ENCODE data around the gene ALDH16A1. TPM values are rescaled to one million over a fixed set of nuclear protein-coding genes. Genes with fewer than 3 reads are reported as not detected.

The ALDH16A1 gene
- total RNA-seq = 10 to 100 TPM; 43.7 to 44.2 TPM

DNA sequence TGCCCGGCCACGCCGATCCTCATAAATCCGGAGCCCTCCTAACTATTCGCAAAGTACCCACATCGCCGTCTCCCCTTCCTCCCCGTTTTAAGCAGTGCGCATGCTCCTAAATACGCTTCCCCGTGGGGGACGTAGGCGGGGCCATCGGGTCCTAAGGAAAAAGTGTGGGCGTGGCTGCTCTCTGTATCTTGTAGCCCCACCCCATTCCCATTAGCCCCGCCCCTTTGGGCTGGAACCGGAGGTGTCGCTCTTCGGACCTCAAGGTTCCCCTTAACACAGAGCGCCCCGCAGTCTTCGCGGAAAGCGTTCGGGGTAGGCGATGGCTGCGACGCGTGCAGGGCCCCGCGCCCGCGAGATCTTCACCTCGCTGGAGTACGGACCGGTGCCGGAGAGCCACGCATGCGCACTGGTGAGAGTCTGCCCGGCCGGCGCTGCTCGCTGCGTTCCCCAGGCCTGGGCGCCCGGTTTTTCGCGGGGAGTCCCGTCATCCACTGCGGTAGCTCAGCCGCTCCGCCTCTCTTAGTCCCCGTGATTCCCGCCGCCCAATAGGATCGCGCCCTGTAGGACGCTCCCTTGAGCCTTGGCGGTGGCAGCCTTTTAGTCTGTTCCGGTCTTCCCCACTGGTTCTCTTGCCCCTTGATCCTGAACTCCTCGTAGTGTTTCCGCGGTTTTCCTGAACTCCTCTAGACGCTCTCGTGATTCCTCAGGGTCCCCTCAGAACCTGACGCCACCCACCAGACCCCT, at the start of gene ALDH16A1:
TSS of gene ALDH16A1 (plus strand) at position 213 of the 744 bp plus-strand sequence. CDS start at position 320, 107 bp downstream.
- Mint-ChIP-seq H3K27ac (peak within 1 kb of the TSS; percentile 99), H3K9me3 (no peaks in the 10 kb centered on the region), H3K27me3 (no peaks in the 10 kb centered on the region), H3K4me1 (ENCODE audit: low read depth) (peaks cover 43% of the 10 kb centered on the region), H3K36me3 (peaks cover 31% of the 10 kb centered on the region), H3K4me3 (peak within 1 kb of the TSS; percentile 100)
- CTCF ChIA-PET = interaction anchor here (1.3 to 5.1 kb wide), 5 partner anchors 17 to 152 kb away, joined by 3 to 29 read pairs (median 15); partner anchors contain the start of gene FLT3LG
- POLR2A ChIA-PET = interaction anchor here (0.6 to 4.2 kb wide), 7 partner anchors 18 to 441 kb away, joined by 3 to 52 read pairs (median 5); partner anchors contain the start of genes FLT3LG and RPL13A
- intact Hi-C loops (cut with micrococcal nuclease) = loop anchor here (1.0 to 5.0 kb wide), 9 partner anchors 10 to 572 kb away; partner anchors contain the start of genes FLT3LG, PRMT1, RPL13A and RPS11
- peak; percentile 99 for DNase-seq

DNA sequence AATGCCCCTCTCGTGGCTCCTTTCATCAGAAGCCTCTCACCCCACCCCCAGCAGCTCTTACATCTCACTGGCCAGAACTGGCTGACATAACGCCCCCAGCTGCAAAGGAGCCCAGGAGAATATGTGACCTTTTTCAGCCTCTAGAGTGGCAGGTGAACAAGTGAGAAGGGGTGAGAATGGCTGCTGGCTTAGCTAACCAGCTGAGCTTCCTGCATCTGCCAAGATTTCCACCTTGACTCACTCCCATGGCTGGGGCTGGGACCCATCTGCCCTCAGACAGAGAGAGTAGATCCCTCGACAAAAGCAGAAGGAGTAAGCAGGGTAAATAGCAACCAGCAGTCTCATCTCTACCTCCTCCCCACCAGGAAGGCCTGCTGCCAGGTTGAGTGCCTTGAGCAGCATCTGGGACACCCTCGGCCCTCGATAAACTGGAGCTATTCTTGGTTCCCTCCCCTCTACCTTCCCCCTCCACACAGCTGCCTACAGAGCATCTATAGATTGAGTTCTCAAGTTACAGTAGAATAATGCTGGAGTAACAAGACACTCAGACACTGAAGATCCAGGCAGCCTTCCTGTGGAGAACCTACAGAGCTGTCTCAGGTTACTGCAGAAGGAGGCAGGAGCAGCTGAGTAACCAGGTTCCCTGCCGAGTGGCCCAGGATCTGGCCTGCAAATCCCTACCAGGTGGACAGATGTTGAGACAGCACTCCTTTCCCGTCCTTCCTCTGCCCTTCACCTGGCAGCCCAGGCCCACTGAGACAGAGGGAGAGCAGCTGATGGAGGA, 49.4 kb upstream of the ALDH16A1 start:
- no peaks in the 10 kb centered on the region for H3K9me3 Mint-ChIP-seq
- H3K36me3 Mint-ChIP-seq = no peaks in the 10 kb centered on the region
- no peak overlapping the region for H3K27ac Mint-ChIP-seq
- POLR2A ChIA-PET = no interaction called here
- CTCF ChIA-PET = interaction anchor here (1.6 kb wide), 1 partner anchor 11 kb away, joined by 4 read pairs; no protein-coding TSS in a partner anchor
- no peaks in the 10 kb centered on the region for H3K27me3 Mint-ChIP-seq
- peaks cover 18% of the 10 kb centered on the region for H3K4me1 Mint-ChIP-seq (ENCODE audit: low read depth)
- no peak for DNase-seq
- no peak overlapping the region for H3K4me3 Mint-ChIP-seq
- intact Hi-C loops (cut with micrococcal nuclease) = no loop called here

DNA sequence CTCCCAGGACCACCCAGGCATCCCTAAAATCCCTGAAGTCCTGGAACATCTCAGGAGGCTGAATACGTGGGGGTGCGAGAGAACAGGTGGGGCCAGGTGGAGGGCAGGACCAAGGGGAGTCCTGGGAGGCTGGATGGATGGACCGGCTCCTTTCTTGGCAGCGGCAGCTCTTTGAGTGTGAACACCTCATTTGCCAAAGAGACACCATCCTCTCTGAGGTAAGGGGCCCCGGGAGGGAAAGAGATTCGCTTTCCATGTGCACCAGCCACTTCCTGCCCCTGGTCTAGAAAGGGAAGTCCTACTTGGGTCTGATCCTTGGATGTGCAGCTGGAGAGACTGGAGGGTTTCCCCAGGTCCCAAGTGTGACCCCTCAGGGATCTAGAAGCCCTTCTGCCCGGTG, 45.9 kb upstream of the ALDH16A1 start:
- DNase-seq = no peak
- intact Hi-C loops (cut with micrococcal nuclease) = no loop called here
- peaks cover 45% of the 10 kb centered on the region for H3K4me1 Mint-ChIP-seq (ENCODE audit: low read depth)
- H3K27me3 Mint-ChIP-seq = no peaks in the 10 kb centered on the region
- no peaks in the 10 kb centered on the region for H3K9me3 Mint-ChIP-seq
- POLR2A ChIA-PET = no interaction called here
- CTCF ChIA-PET = interaction anchor here (0.7 to 2.0 kb wide), 3 partner anchors 9 to 66 kb away, joined by 3 to 17 read pairs (median 3); no protein-coding TSS in a partner anchor
- no peaks in the 10 kb centered on the region for H3K36me3 Mint-ChIP-seq
- no peak overlapping the region for H3K27ac Mint-ChIP-seq
- no peak overlapping the region for H3K4me3 Mint-ChIP-seq

DNA sequence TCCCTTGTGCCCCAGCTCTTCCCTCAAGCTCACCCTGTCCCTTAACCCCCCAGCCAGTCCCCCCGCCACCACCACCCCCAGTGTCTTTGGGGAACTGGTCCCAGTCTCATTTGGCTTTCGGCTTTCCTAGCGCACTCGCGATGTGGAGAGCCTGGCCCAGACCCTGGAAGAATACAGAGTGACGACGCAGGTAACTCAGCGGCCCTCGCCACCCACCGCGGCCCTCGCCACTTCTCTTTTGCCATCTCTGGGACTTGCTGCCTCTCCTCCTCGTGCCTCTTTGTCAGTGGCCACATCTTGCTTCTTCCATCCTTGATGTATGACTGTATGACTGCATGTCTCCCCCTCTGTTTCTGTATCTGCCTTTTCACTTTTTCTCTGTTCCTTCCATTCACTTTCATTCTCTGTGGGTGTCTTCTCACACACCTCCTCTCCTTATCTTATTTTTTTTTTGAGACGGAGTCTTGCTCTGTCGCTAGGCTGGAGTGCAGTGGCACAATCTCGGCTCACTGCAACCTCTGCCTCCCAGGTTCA, 45.5 kb upstream of the ALDH16A1 start:
- Mint-ChIP-seq H3K36me3 (no peaks in the 10 kb centered on the region), H3K4me1 (ENCODE audit: low read depth) (peaks cover 47% of the 10 kb centered on the region), H3K9me3 (no peaks in the 10 kb centered on the region), H3K27ac (no peak overlapping the region), H3K27me3 (no peaks in the 10 kb centered on the region), H3K4me3 (no peak overlapping the region)
- DNase-seq = no peak
- ChIA-PET CTCF (interaction anchor here (1.4 to 2.0 kb wide), 2 partner anchors 16 to 66 kb away, joined by 3 to 17 read pairs; no protein-coding TSS in a partner anchor), POLR2A (no interaction called here)
- intact Hi-C loops (cut with micrococcal nuclease) = no loop called here

DNA sequence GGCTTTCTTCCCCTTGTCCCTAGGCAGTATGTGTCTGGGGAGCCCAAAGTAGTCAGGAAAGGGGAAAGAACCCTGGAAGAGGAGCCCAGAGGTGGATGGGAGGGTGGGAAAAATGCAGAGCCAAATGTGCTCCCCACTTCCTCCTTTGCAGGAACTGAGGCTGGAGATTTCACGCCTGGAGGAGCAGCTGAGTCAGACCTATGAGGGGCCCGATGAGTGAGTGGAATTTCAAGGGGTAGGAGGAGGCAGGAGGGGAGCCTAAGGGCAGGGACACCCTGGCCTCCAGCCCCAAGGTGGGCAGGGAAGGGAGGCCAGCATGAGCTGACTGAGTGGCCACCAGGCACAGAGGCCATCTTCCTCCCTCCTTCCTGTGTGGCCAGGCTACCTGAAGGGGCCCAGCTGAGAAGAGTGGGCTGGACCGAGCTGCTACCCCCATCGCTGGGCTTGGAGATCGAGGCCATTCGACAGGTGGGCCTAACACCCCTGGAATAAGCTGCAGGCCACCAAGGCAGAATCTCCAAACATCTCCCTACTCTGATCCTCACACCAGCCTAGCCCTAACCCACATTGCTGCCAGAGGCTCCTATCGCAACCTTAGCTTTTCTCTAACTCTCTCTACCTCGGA, 44.1 kb upstream of the ALDH16A1 start:
- Mint-ChIP-seq H3K27me3 (no peaks in the 10 kb centered on the region), H3K4me1 (ENCODE audit: low read depth) (peaks cover 47% of the 10 kb centered on the region), H3K36me3 (no peaks in the 10 kb centered on the region), H3K4me3 (peak overlapping the region; percentile 44), H3K9me3 (no peaks in the 10 kb centered on the region), H3K27ac (peak overlapping the region; percentile 57)
- POLR2A ChIA-PET = interaction anchor here (0.8 kb wide), 1 partner anchor 13 kb away, joined by 3 read pairs; no protein-coding TSS in a partner anchor
- intact Hi-C loops (cut with micrococcal nuclease) = no loop called here
- CTCF ChIA-PET = interaction anchor here (1.1 to 1.5 kb wide), 3 partner anchors 15 to 18 kb away, joined by 3 to 8 read pairs (median 5); no protein-coding TSS in a partner anchor
- no peak for DNase-seq

DNA sequence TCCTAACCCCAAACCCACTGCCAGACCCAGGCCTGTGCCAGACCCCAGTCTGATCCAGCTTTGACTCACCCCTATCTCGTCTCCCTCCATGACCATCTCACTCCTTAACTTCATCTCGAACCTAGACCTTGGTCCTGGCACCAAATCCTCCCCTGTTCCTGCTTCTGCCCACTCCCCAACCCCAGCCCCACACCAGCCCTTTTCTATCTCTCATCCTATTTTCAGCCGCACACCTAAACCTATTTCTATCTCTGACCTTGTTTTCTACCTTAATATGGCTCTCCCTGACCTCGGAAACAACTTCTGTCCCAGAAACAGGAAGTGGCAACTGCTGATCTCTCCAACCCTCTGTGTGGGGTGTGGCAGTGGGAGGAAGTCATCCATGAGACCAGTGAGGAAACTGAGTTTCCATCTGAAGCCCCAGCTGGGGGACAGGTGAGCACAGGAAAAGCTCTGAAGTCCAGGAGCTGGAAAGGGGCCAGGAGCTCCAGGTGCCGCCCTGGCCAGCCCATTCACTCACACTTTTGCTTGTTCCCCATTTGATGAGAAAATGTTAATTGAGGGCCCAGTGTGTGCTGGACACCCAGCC, 43.5 kb upstream of the ALDH16A1 start:
- intact Hi-C loops (cut with micrococcal nuclease) = no loop called here
- no peaks in the 10 kb centered on the region for H3K36me3 Mint-ChIP-seq
- H3K9me3 Mint-ChIP-seq = no peaks in the 10 kb centered on the region
- H3K4me1 Mint-ChIP-seq (ENCODE audit: low read depth) = peaks cover 47% of the 10 kb centered on the region
- CTCF ChIA-PET = interaction anchor here (1.1 to 1.5 kb wide), 4 partner anchors 14 to 66 kb away, joined by 3 to 8 read pairs (median 4); no protein-coding TSS in a partner anchor
- DNase-seq = peak; percentile 43
- peak overlapping the region; percentile 44 for H3K4me3 Mint-ChIP-seq
- no peaks in the 10 kb centered on the region for H3K27me3 Mint-ChIP-seq
- POLR2A ChIA-PET = interaction anchor here (0.5 to 0.8 kb wide), 2 partner anchors 13 to 45 kb away, joined by 3 read pairs; no protein-coding TSS in a partner anchor
- H3K27ac Mint-ChIP-seq = peak overlapping the region; percentile 57

DNA sequence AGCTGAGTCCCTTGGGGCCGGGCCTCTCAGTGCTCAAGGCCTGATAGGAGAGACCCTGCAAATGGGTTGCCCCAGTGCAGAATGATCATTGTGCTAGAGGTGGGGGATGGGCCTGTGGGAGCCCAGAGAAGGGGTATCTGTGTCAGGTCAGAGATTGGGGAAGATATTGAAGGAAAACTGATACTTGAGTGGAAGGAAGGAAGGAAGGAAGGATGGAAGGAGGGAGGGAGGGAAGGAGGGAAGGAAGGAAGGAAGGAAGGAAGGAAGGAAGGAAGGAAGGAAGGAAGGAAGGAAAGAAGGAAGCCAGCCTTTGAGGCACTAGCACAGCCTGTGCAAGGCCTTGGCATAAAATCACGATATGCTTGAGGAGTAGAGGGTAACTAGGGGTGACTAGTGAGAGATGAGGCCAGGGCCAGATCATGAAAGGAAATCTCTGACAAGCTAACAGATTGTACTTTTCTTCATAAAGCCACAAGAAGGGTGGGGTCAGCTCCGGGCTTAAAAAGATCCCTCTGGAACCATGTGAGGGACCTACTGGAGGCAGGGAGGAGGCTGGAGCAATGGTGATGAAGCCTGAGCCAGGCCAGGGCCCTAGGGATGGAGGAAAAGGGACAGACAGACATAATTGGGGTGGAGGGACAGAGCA, 41.2 kb upstream of the ALDH16A1 start:
- no peak overlapping the region for H3K4me3 Mint-ChIP-seq
- intact Hi-C loops (cut with micrococcal nuclease) = no loop called here
- ChIA-PET CTCF (interaction anchor here (0.9 to 1.4 kb wide), 2 partner anchors 10 to 110 kb away, joined by 3 to 4 read pairs; no protein-coding TSS in a partner anchor), POLR2A (no interaction called here)
- DNase-seq = no peak
- no peaks in the 10 kb centered on the region for H3K9me3 Mint-ChIP-seq
- H3K36me3 Mint-ChIP-seq = no peaks in the 10 kb centered on the region
- H3K27me3 Mint-ChIP-seq = no peaks in the 10 kb centered on the region
- no peak overlapping the region for H3K27ac Mint-ChIP-seq
- peaks cover 50% of the 10 kb centered on the region for H3K4me1 Mint-ChIP-seq (ENCODE audit: low read depth)

DNA sequence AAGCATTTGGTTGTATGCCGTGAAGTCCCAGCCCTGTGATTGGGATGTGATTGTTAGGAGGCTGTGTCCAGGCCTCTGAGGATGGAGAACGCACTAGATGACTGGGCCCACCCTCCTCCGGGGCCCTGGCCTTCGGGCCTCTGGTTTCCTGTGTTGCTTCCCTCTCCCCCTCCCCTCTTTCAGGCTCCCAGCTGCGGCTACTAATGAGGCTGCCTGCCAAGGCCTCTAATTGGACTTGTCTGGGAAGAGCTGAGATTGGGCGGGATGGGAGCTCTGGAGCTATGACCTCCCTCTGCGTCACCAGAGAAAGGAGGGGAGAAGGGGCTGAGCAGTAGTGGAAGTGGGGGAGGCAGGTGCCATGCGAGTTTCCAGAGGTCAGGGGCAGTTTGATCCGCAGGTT, 39.7 kb upstream of the ALDH16A1 start:
- Mint-ChIP-seq H3K4me3 (no peak overlapping the region), H3K36me3 (no peaks in the 10 kb centered on the region), H3K4me1 (ENCODE audit: low read depth) (peaks cover 37% of the 10 kb centered on the region), H3K27me3 (peaks cover 2% of the 10 kb centered on the region), H3K9me3 (no peaks in the 10 kb centered on the region), H3K27ac (no peak overlapping the region)
- CTCF ChIA-PET = interaction anchor here (0.6 kb wide), 1 partner anchor 17 kb away, joined by 5 read pairs; no protein-coding TSS in a partner anchor
- POLR2A ChIA-PET = no interaction called here
- intact Hi-C loops (cut with micrococcal nuclease) = no loop called here
- DNase-seq = no peak

DNA sequence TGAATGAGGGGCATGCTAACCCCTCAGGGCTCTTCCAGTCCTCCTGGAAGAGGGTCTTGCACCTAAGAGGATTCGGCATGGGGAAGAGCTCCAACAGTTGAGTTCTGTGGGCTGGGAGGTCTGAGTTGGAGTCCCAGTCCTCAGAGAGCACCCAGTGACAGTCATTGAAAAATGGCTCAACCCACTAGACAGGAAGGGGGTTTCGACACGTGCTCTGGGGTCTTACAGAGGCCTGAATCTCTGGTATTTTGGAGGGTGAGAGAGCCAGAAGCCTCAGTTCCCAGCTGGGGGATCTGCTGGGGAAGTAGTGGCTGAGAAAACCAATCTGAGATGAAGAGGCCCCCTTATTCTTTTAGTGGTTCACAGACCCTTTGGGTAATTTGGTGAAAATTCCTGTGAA, 38.8 kb upstream of the ALDH16A1 start:
- H3K27ac Mint-ChIP-seq = no peak overlapping the region

DNA sequence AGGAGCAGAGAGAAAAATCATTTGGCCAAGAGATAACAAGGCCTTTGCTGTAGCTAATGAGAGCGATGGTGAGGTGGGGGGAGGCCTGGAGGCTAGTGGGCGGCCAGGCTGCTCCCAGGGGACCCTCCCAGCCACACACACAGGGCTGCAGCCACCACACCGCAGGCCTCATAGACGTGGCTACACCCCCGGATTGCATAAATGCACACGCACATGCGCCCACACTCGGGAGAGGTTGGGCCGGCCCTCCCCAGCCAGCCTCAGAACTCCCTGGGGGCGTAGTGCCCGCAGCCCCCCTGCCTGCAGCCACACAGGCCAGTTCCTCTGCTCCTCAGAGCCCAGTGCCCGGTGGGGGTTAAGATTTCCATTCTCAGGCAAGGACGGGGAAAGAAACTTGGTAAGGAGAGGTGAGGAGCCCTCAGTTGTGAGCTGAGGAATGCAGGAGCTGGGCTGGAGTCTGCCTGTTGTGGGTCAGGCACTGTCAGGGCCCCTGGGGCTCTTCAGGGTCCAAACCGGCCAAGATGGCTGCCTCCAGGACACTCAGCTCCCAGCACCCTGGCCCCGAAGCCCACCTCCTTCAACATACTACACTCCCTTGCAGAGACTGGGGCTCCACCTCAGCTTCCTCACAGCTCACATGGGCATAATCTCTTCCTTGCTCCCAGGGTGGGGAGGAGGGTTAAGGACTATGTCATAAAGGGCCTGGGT, 37.8 kb upstream of the ALDH16A1 start:
- ChIA-PET POLR2A (no interaction called here), CTCF (no interaction called here)
- Mint-ChIP-seq H3K4me1 (ENCODE audit: low read depth) (peaks cover 18% of the 10 kb centered on the region), H3K9me3 (no peaks in the 10 kb centered on the region), H3K27ac (no peak overlapping the region), H3K27me3 (peaks cover 9% of the 10 kb centered on the region), H3K36me3 (no peaks in the 10 kb centered on the region), H3K4me3 (no peak overlapping the region)
- DNase-seq = no peak
- intact Hi-C loops (cut with micrococcal nuclease) = no loop called here

More for the DNA sequence above, 38.8 kb upstream of the ALDH16A1 start:
- ChIA-PET CTCF (no interaction called here), POLR2A (no interaction called here)
- Mint-ChIP-seq H3K4me3 (no peak overlapping the region), H3K27me3 (peaks cover 2% of the 10 kb centered on the region), H3K9me3 (no peaks in the 10 kb centered on the region), H3K4me1 (ENCODE audit: low read depth) (peaks cover 28% of the 10 kb centered on the region), H3K36me3 (no peaks in the 10 kb centered on the region)
- intact Hi-C loops (cut with micrococcal nuclease) = no loop called here
- no peak for DNase-seq

Measured in activated CD4-positive, alpha-beta memory T cell treated with anti-CD3 and anti-CD28 coated beads for 36 hours (primary cell).